CD4-positive, alpha-beta T cell treated with Interferon gamma for 1 hour (primary cell): ENCODE data around the gene TUBG2.
"Not testable (repeated sequence)": the region's sequence is repeated elsewhere in the genome, so short reads cannot be mapped to it uniquely, and the experiment has no call there.

Experiments used
- DNase-seq: peaks from one replicate; pipeline ENCODE4 v3.0.0-alpha.2; 2020

Gene TUBG2

GRCh38 chr17:42659079-42659931, at the start of gene TUBG2:
TSS of gene TUBG2 (plus strand) at chr17:42659284. CDS start at chr17:42659504, 220 bp downstream.
- peak; percentile 71 for DNase-seq

- not testable (repeated sequence) for DNase-seq
Observed at GRCh38 chr17:42609814-42610801, 49.0 kb upstream of the TUBG2 start.

- DNase-seq: no peak
Observed at GRCh38 chr17:42612013-42612412, 47.1 kb upstream of the TUBG2 start.

GRCh38 chr17:42613699-42614295, 45.3 kb upstream of the TUBG2 start:
- no peak for DNase-seq

GRCh38 chr17:42617956-42618431, 41.1 kb upstream of the TUBG2 start:
- DNase-seq: no peak

- DNase-seq: no peak
Observed at GRCh38 chr17:42618442-42619150, 40.5 kb upstream of the TUBG2 start.

- DNase-seq: not testable (repeated sequence)
Observed at GRCh38 chr17:42621987-42622386, 37.1 kb upstream of the TUBG2 start.

GRCh38 chr17:42623271-42623670, 35.8 kb upstream of the TUBG2 start:
- DNase-seq: no peak

GRCh38 chr17:42623732-42624596, 35.1 kb upstream of the TUBG2 start:
- DNase-seq: no peak

GRCh38 chr17:42627032-42627764, 31.9 kb upstream of the TUBG2 start:
- not testable (repeated sequence) for DNase-seq

GRCh38 chr17:42629411-42630009, 29.6 kb upstream of the TUBG2 start:
- no peak for DNase-seq

- DNase-seq: no peak
Observed at GRCh38 chr17:42632949-42633444, 26.1 kb upstream of the TUBG2 start.

GRCh38 chr17:42639525-42640113, 19.5 kb upstream of the TUBG2 start:
- no peak for DNase-seq

- no peak for DNase-seq
Observed at GRCh38 chr17:42640121-42640520, 19.0 kb upstream of the TUBG2 start.

- no peak for DNase-seq
Observed at GRCh38 chr17:42642336-42642735, 16.7 kb upstream of the TUBG2 start.

- DNase-seq: no peak
Observed at GRCh38 chr17:42647778-42648177, 11.3 kb upstream of the TUBG2 start.

- DNase-seq: no peak
Observed at GRCh38 chr17:42651392-42651791, 7.7 kb upstream of the TUBG2 start.

GRCh38 chr17:42653179-42654124, 5.6 kb upstream of the TUBG2 start:
- DNase-seq: no peak
